Effector memory CD4-positive, alpha-beta T cell (primary cell): ENCODE measurements around the gene LPAR4.

ENCODE experiments used
- DNase-seq, 3 donors: peaks; one replicate each; pipeline ENCODE4 v3.0.0-alpha.2; 2020
- H3K27ac ChIP-seq: 2 replicates; pipeline ENCODE4 v1.7.0; 2013; ENCODE audit warnings: mild to moderate bottlenecking, low read length, moderate library complexity; ENCODE audit not compliant: insufficient read depth, poor library complexity, severe bottlenecking
- H3K27me3 ChIP-seq: replicated peaks from 2 replicates; pipeline ENCODE4 v1.7.0; 2013; ENCODE audit warnings: mild to moderate bottlenecking, low read length; ENCODE audit not compliant: insufficient read depth, control insufficient read depth, poor library complexity, severe bottlenecking
- H3K36me3 ChIP-seq: 2 replicates; pipeline ENCODE4 v1.7.0; 2013; ENCODE audit warnings: mild to moderate bottlenecking, low read length, moderate library complexity; ENCODE audit not compliant: control insufficient read depth, insufficient read depth
- H3K4me1 ChIP-seq: 2 replicates; pipeline ENCODE4 v1.7.0; 2013; ENCODE audit warnings: low read length, mild to moderate bottlenecking; ENCODE audit not compliant: control insufficient read depth, insufficient read depth, poor library complexity, severe bottlenecking
- H3K4me3 ChIP-seq: 2 replicates; pipeline ENCODE4 v1.7.0; 2013; ENCODE audit warnings: low read length, low read depth, mild to moderate bottlenecking; ENCODE audit not compliant: insufficient read depth, poor library complexity, severe bottlenecking
- H3K9me3 ChIP-seq: 2 replicates; pipeline ENCODE4 v1.7.0; 2013; ENCODE audit warnings: mild to moderate bottlenecking, low read length, moderate library complexity; ENCODE audit not compliant: control insufficient read depth
- total RNA-seq, 3 donors: gene quantifications; one replicate each; lab custom pipeline; 2026; lab: John Stamatoyannopoulos, UW

LPAR4 gene, protein sequence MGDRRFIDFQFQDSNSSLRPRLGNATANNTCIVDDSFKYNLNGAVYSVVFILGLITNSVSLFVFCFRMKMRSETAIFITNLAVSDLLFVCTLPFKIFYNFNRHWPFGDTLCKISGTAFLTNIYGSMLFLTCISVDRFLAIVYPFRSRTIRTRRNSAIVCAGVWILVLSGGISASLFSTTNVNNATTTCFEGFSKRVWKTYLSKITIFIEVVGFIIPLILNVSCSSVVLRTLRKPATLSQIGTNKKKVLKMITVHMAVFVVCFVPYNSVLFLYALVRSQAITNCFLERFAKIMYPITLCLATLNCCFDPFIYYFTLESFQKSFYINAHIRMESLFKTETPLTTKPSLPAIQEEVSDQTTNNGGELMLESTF
- 0 reads per million in 3 donors for total RNA-seq

DNA sequence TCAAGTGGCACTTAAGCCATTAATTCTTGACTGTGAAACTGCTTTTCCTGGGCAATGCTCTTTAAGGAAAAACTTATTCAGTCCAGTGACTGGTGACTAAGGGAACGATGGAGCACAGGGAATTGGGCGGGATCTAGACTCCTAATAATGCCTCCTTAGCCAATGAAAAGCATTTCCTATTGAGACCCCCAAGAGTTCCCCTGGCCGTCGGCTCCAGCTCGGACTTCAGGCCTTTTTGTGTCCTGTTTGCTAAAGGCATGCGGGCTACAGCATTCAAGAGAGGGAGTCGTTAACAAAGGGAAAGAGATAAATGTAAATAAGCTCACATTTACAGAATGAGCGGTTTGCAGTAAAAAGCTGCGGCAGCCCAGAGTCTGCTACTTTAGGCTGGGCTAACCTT, at the start of gene LPAR4:
TSS of gene LPAR4 (plus strand) at position 232 of the 400 bp plus-strand sequence. CDS start 7,150 bp downstream, outside the sequence.
- no peak for DNase-seq

DNA sequence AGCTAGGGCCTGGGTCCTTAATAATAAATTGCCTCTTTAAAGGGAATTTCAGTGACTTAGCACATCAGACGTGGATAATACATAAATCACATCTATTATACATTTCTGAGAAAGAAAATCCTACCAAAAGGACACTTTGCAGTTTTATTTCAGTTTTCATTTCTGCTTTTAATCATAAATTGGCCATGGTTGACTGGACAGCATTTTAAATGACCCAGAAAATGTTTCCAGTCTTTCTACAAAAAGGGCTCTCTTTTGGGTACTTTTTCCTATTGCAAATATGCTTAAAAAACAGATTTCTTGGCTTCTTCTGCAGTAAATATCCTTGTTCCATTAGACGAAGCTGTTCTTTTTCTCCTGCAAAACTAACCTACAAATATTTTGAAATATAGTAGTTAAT, 41.4 kb upstream of the LPAR4 start:
- Histone ChIP-seq H3K4me3 (no peak overlapping the region), H3K27me3 (no peaks in the 10 kb centered on the region), H3K36me3 (no peaks in the 10 kb centered on the region), H3K9me3 (no peaks in the 10 kb centered on the region), H3K27ac (no peak overlapping the region), H3K4me1 (no peaks in the 10 kb centered on the region)
- no peak for DNase-seq

More for the DNA sequence above, at the start of gene LPAR4:
- H3K4me3 ChIP-seq = no peak within 1 kb of the TSS
- H3K27me3 ChIP-seq = no peaks in the 10 kb centered on the region
- H3K27ac ChIP-seq = no peak within 1 kb of the TSS
- no peaks in the 10 kb centered on the region for H3K4me1 ChIP-seq
- H3K9me3 ChIP-seq = no peaks in the 10 kb centered on the region
- no peaks in the 10 kb centered on the region for H3K36me3 ChIP-seq

DNA sequence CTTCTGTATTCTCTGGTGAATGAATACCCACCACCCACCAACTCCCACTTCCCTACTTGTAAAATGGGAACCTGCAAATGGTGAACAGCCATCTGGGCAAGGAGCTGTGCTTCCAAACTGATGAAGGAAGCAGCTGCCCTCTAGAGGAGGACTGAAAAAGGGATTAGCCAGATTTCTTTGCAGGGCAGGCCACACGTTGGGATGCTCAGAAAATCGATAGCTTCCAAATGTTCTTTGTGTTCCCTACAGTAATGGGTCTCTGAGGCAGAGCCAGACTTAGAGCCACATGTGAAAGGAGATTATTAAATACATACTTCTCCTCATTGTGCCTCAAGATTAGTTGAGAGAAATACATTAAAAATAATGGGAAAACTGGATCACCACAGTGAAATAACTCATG, 39.3 kb upstream of the LPAR4 start:
- DNase-seq = no peak
- no peaks in the 10 kb centered on the region for H3K27me3 ChIP-seq
- H3K27ac ChIP-seq = no peak overlapping the region
- no peaks in the 10 kb centered on the region for H3K9me3 ChIP-seq
- no peaks in the 10 kb centered on the region for H3K4me1 ChIP-seq
- H3K36me3 ChIP-seq = no peaks in the 10 kb centered on the region
- no peak overlapping the region for H3K4me3 ChIP-seq

DNA sequence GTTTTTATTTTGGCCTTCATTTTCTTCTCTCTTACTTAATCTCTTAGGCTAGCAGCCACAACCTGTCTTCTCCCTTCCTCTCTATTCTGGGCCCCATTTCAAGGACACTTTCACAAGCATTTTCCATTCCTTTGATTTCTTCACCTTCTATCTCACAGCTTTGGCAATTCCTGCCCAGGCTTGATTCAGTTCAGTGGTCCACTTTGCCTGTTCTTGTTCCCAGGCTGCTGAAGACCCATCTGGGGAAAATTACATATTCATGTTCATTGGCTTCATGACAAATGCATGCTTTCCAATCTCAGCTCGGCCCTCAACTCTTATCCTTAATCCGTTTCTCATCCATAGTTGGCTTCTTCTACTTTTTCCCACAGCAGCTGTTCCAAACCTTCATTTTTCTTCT, 38.7 kb upstream of the LPAR4 start:
- Histone ChIP-seq H3K4me3 (no peak overlapping the region), H3K36me3 (no peaks in the 10 kb centered on the region), H3K27me3 (no peaks in the 10 kb centered on the region), H3K4me1 (no peaks in the 10 kb centered on the region), H3K9me3 (no peaks in the 10 kb centered on the region), H3K27ac (no peak overlapping the region)
- DNase-seq = no peak

DNA sequence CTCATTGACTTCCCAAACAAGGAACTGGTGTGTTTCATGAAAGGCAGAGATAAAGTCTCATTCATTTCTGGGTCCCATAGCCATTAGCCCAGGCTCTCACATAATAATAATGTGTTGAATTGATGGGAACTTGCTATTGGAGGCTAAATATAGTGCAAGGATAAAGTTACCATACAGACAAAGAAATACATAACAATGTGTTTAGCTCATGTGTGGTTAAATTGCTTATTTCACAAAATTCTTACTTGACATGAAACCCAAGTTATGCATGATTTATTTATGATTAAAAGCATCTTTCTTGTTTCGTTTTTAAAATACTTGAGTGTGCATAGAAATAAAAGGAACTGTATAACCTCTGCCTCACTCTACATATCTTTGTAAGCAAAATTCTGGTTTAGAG, 37.3 kb upstream of the LPAR4 start:
- H3K36me3 ChIP-seq = no peaks in the 10 kb centered on the region
- no peak overlapping the region for H3K27ac ChIP-seq
- no peaks in the 10 kb centered on the region for H3K9me3 ChIP-seq
- H3K4me3 ChIP-seq = no peak overlapping the region
- DNase-seq = no peak
- H3K27me3 ChIP-seq = no peaks in the 10 kb centered on the region
- H3K4me1 ChIP-seq = no peaks in the 10 kb centered on the region

DNA sequence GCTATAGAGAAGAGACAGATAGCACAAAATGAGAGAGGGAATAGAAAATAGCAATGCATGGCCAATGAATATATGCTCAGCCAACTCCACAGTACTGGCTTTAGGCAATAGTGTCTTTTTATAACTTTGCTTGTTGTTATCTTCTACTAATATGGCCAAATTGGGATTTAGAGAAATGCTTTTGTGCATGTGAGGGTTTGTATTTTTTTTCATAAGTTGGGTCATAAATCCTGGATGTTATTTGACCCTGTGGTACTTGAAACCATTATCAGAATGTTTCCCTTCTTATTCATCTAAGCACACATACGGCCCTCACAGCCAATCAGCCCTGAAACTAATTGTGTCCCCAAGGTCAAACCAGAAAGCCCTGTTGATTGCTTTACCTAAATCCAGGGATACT, 35.2 kb upstream of the LPAR4 start:
- no peaks in the 10 kb centered on the region for H3K4me1 ChIP-seq
- H3K36me3 ChIP-seq = no peaks in the 10 kb centered on the region
- H3K27ac ChIP-seq = no peak overlapping the region
- no peak for DNase-seq
- no peaks in the 10 kb centered on the region for H3K9me3 ChIP-seq
- no peaks in the 10 kb centered on the region for H3K27me3 ChIP-seq
- no peak overlapping the region for H3K4me3 ChIP-seq

DNA sequence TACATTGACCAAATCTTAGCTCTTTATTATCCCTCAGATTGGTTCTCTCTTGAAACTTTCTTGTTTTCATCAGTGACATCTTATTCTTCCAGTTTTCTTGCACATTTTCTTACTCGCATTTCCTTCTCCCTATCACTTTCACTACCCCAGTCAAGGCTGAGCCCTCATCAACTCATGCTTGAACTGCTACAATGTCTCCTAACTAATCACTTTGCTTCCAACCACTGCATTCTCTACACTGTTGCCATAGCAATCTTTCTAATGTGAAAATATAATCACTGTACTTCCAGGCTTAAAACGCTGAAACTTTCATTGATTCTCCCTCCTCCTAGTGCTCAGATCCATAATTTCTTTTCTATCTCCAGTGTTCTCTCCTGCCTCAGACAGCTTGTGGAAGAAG, 22.2 kb upstream of the LPAR4 start:
- H3K9me3 ChIP-seq = no peaks in the 10 kb centered on the region
- no peak for DNase-seq
- H3K27ac ChIP-seq = no peak overlapping the region
- H3K36me3 ChIP-seq = no peaks in the 10 kb centered on the region
- H3K4me3 ChIP-seq = no peak overlapping the region
- H3K27me3 ChIP-seq = no peaks in the 10 kb centered on the region
- H3K4me1 ChIP-seq = no peaks in the 10 kb centered on the region

DNA sequence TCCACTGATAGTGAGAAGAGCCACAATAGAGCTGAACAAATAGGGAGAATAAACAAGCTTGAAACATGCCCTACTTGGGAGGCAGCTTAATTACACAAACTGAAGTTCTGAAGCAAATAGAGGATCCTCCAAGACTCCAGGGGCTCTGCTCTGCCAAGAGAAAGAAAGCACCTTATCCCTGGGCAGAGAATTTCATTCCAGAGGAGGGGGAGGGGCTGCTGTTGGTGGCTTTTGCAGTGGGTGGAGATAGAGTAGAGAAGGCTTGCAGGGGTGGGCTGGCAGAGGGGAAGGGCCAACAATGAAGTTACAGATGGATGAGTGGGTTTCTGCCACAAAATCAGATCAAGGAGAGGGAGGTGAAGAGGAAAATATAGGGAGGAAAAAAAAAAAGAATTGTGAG, 1.0 kb upstream of the LPAR4 start:
- H3K27me3 ChIP-seq = no peaks in the 10 kb centered on the region
- no peaks in the 10 kb centered on the region for H3K36me3 ChIP-seq
- no peak for DNase-seq
- no peaks in the 10 kb centered on the region for H3K9me3 ChIP-seq
- H3K27ac ChIP-seq = no peak overlapping the region
- no peaks in the 10 kb centered on the region for H3K4me1 ChIP-seq
- no peak overlapping the region for H3K4me3 ChIP-seq

DNA sequence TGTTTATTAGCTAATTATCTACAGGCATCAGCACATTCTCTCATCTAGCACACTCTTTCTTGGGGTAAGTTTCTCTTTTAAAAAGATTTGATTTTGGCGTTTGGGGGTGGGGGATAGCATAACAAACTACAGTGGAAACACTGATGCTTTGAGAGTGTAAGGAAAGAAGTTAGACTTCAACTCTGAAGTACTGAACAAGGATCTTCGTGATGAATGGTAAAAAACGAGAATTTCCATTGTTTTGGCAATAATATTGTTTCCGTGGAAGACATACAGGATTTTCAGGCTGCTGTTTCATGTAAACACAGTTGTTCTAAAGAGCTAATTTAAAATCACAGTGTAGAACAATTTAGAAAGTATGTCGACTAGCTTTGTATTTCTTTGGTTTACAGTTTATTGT, 451 bp downstream of the LPAR4 start:
- H3K4me3 ChIP-seq = no peak overlapping the region
- DNase-seq = no peak
- no peaks in the 10 kb centered on the region for H3K36me3 ChIP-seq
- no peaks in the 10 kb centered on the region for H3K27me3 ChIP-seq
- H3K9me3 ChIP-seq = no peaks in the 10 kb centered on the region
- no peaks in the 10 kb centered on the region for H3K4me1 ChIP-seq
- no peak overlapping the region for H3K27ac ChIP-seq

DNA sequence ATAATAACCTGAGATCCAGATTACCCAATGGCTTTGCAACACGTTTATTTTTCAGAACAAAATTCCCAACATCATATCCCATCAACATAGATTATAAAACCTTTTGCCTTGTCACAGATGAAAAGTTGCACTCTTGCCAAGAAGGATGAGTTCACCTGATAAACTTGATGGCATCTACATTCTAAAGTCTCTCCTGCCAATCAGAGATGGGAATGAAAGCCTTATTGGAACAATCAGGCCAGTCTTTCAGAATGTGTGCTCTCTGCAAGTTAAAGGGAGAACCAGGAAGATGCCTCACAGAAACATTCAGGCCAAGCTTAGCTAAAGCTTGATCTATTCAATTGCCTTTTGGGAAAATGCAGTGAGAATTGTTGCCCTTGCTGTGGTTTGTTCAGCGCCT, 1.3 kb downstream of the LPAR4 start:
- Histone ChIP-seq H3K9me3 (no peaks in the 10 kb centered on the region), H3K4me1 (no peaks in the 10 kb centered on the region), H3K27me3 (no peaks in the 10 kb centered on the region), H3K27ac (no peak overlapping the region), H3K36me3 (no peaks in the 10 kb centered on the region), H3K4me3 (no peak overlapping the region)
- DNase-seq = no peak
